Measurements from ENCODE around the gene TGM3.

The TGM3 gene

GRCh38 chr20:2311329-2311728 is 15.5 kb downstream of the TGM3 start:
- DNase-seq = peak; percentile 62 to 70

GRCh38 chr20:2312876-2313275 is 17.1 kb downstream of the TGM3 start:
- no peak for DNase-seq

GRCh38 chr20:2313316-2313715 is 17.5 kb downstream of the TGM3 start:
- DNase-seq = peak in 1 of 2 donors; percentile 45

GRCh38 chr20:2314759-2315439 is 19.1 kb downstream of the TGM3 start:
- peak; percentile 66 to 86 for DNase-seq

- no peak for DNase-seq
Observed at GRCh38 chr20:2315440-2315778, 19.6 kb downstream of the TGM3 start.

- DNase-seq = no peak
Observed at GRCh38 chr20:2316847-2317495, 21.2 kb downstream of the TGM3 start.

GRCh38 chr20:2320813-2321658 is 25.2 kb downstream of the TGM3 start:
- no peak for DNase-seq

- DNase-seq = no peak
Observed at GRCh38 chr20:2323051-2323450, 27.2 kb downstream of the TGM3 start.

- no peak for DNase-seq
Observed at GRCh38 chr20:2326046-2326445, 30.2 kb downstream of the TGM3 start.

GRCh38 chr20:2327620-2328555 is 32.1 kb downstream of the TGM3 start:
- DNase-seq = no peak

GRCh38 chr20:2329286-2329685 is 33.5 kb downstream of the TGM3 start:
- DNase-seq = no peak

GRCh38 chr20:2330090-2330695 is 34.4 kb downstream of the TGM3 start:
- no peak for DNase-seq

GRCh38 chr20:2331106-2331505 is 35.3 kb downstream of the TGM3 start:
- DNase-seq = no peak

- no peak for DNase-seq
Observed at GRCh38 chr20:2331901-2332565, 36.2 kb downstream of the TGM3 start.

GRCh38 chr20:2332711-2333110 is 36.9 kb downstream of the TGM3 start:
- no peak for DNase-seq

GRCh38 chr20:2333821-2334220 is 38.0 kb downstream of the TGM3 start:
- no peak for DNase-seq

GRCh38 chr20:2335096-2335870 is 39.5 kb downstream of the TGM3 start:
- DNase-seq = no peak

- no peak for DNase-seq
Observed at GRCh38 chr20:2336471-2336870, 40.7 kb downstream of the TGM3 start.

GRCh38 chr20:2337142-2337541 is 41.3 kb downstream of the TGM3 start:
- no peak for DNase-seq

GRCh38 chr20:2338411-2339066 is 42.7 kb downstream of the TGM3 start:
- peak in 1 of 2 donors; percentile 31 for DNase-seq
